GM23248 (cell line): ENCODE measurements around the gene ZNF667. TPM values are rescaled to one million over a fixed set of nuclear protein-coding genes. Genes with fewer than 3 reads are reported as not detected.

ENCODE experiments used
- DNase-seq: peaks from one replicate; pipeline ENCODE4 v3.0.0-alpha.2; 2015
- H2AFZ ChIP-seq: fragments of 200-600 bp; sonication (generic); 2 replicates; pipeline ENCODE4 v1.6.1; 2016; ENCODE audit warnings: antibody characterized with exemption
- H3F3A ChIP-seq: fragments of 200-600 bp; sonication (generic); 2 replicates; pipeline ENCODE4 v1.6.1; 2016; ENCODE audit warnings: mild to moderate bottlenecking, antibody characterized with exemption, mixed run types; ENCODE audit not compliant: insufficient read depth
- H3K27ac ChIP-seq: fragments of 200-600 bp; sonication (generic); 2 replicates; pipeline ENCODE4 v1.5.1; 2016; ENCODE audit warnings: mild to moderate bottlenecking
- H3K27me3 ChIP-seq: fragments of 200-600 bp; sonication (generic); replicated peaks from 2 replicates; pipeline ENCODE4 v1.6.1; 2016; ENCODE audit warnings: mild to moderate bottlenecking; ENCODE audit not compliant: insufficient read depth
- H3K36me3 ChIP-seq: fragments of 200-600 bp; sonication (generic); 2 replicates; pipeline ENCODE4 v1.6.1; 2016; ENCODE audit warnings: low read depth, mild to moderate bottlenecking
- H3K4me1 ChIP-seq: fragments of 200-600 bp; sonication (generic); 2 replicates; pipeline ENCODE4 v1.6.1; 2016; ENCODE audit warnings: mild to moderate bottlenecking; ENCODE audit not compliant: insufficient read depth
- H3K4me2 ChIP-seq: fragments of 200-600 bp; sonication (generic); one replicate; pipeline ENCODE4 v1.6.1; 2016; ENCODE audit warnings: mild to moderate bottlenecking; ENCODE audit not compliant: unreplicated experiment
- H3K4me3 ChIP-seq: fragments of 200-600 bp; sonication (generic); 2 replicates; pipeline ENCODE4 v1.5.1; 2016; ENCODE audit warnings: mild to moderate bottlenecking
- H3K79me2 ChIP-seq: fragments of 200-600 bp; sonication (generic); 2 replicates; pipeline ENCODE4 v1.6.1; 2016; ENCODE audit warnings: mild to moderate bottlenecking; ENCODE audit not compliant: insufficient read depth
- H3K9ac ChIP-seq: fragments of 200-600 bp; sonication (generic); 2 replicates; pipeline ENCODE4 v1.6.1; 2016; ENCODE audit warnings: mild to moderate bottlenecking
- H3K9me2 ChIP-seq: fragments of 200-600 bp; sonication (generic); 2 replicates; pipeline ENCODE4 v1.6.1; 2016; ENCODE audit warnings: mixed run types, mild to moderate bottlenecking, moderate library complexity; ENCODE audit not compliant: insufficient read depth
- H3K9me3 ChIP-seq: fragments of 200-600 bp; sonication (generic); one replicate; pipeline ENCODE4 v1.6.1; 2017; ENCODE audit warnings: low read depth
- H4K20me1 ChIP-seq: fragments of 200-600 bp; sonication (generic); 2 replicates; pipeline ENCODE4 v1.6.0; 2016; ENCODE audit not compliant: insufficient read depth
- EZH2 ChIP-seq: fragments of 200-600 bp; sonication (generic); IDR thresholded peaks from 2 replicates; pipeline ENCODE4 v1.6.1; 2018; ENCODE audit warnings: antibody characterized with exemption, mild to moderate bottlenecking; ENCODE audit not compliant: insufficient read depth, poor library complexity, severe bottlenecking
- EZH2phosphoT487 ChIP-seq: fragments of 200-600 bp; sonication (generic); IDR thresholded peaks from 2 replicates; pipeline ENCODE4 v1.6.1; 2018; ENCODE audit warnings: antibody characterized with exemption, moderate library complexity, mild to moderate bottlenecking, low read depth; ENCODE audit not compliant: insufficient read depth
- WGBS, 2 experiments: methylation state at CpG; one replicate each; pipeline ENCODE4 v1.1.6; 2015 to 2017; ENCODE audit warnings: low lambda C conversion rate in 2 of 2, low coverage in 1 of 2; ENCODE audit errors: missing lambda C conversion rate in 2 of 2; 5-methylcytosine and 5-hydroxymethylcytosine counted together
- in situ Hi-C: fragments of 300-500 bp; cut with MboI; formaldehyde crosslinking; loops from 2 replicates; pipeline ENCODE4 v1.15.0; 2020
- polyA plus RNA-seq: library from polyadenylated mRNA; unstranded; fragments of >200 nt; fragmentation: Nextera tagmentation; extraction: Ambion mirVana; gene quantifications from 2 replicates; pipeline ENCODE4 v1.2.1, GENCODE V29; 2016
- total RNA-seq: library from RNA; depleted of rRNA; stranded (reverse); fragments of >200 nt; shearing (Covaris generic); gene quantifications from 2 replicates; pipeline ENCODE4 v1.2.3, GENCODE V29; 2014

ZNF667 gene
- total and polyA plus RNA-seq, 2 experiments from 2014 or later = 5.6 to 8.4 TPM

- Histone ChIP-seq H3K9ac (no peak overlapping the region), H3K27ac (no peak overlapping the region), H3K36me3 (no peaks in the 10 kb centered on the region), H3K27me3 (no peaks in the 10 kb centered on the region), H3K4me3 (no peak overlapping the region), H2AFZ (no peak overlapping the region), H3K9me3 (no peaks in the 10 kb centered on the region), H4K20me1 (no peaks in the 10 kb centered on the region), H3K9me2 (no peaks in the 10 kb centered on the region), H3K79me2 (no peaks in the 10 kb centered on the region), H3K4me2 (no peak overlapping the region), H3F3A (no peaks in the 10 kb centered on the region), H3K4me1 (no peaks in the 10 kb centered on the region)
- DNase-seq = peak; percentile 42
- in situ Hi-C loops = no loop called here
- 86 to 87% methylated on average over 2 of the region's 2 CpGs for WGBS, 2 experiments
- TF ChIP-seq EZH2 (no peak), EZH2phosphoT487 (no peak)
Measured at GRCh38 chr19:56504581-56504980, 27.4 kb upstream of the ZNF667 start.

- no peaks in the 10 kb centered on the region for H3K27me3 ChIP-seq
- no peak overlapping the region for H3K4me2 ChIP-seq
- H2AFZ ChIP-seq = no peak overlapping the region
- H3K27ac ChIP-seq = no peak overlapping the region
- no peak overlapping the region for H3K4me3 ChIP-seq
- no peaks in the 10 kb centered on the region for H3K9me3 ChIP-seq
- no peaks in the 10 kb centered on the region for H3K9me2 ChIP-seq
- 82 to 86% methylated on average over 3 of the region's 3 CpGs for WGBS, 2 experiments
- H3F3A ChIP-seq = no peaks in the 10 kb centered on the region
- TF ChIP-seq EZH2 (no peak), EZH2phosphoT487 (no peak)
- peaks cover 81% of the 10 kb centered on the region for H3K79me2 ChIP-seq
- DNase-seq = peak; percentile 26
- no peaks in the 10 kb centered on the region for H4K20me1 ChIP-seq
- peaks cover 4% of the 10 kb centered on the region; the same call in 1 of the 2 replicates for H3K36me3 ChIP-seq
- H3K4me1 ChIP-seq = no peaks in the 10 kb centered on the region; the same call in 1 of the 2 replicates
- H3K9ac ChIP-seq = no peak overlapping the region
- in situ Hi-C loops = no loop called here
Measured at GRCh38 chr19:56491399-56491798, 14.3 kb upstream of the ZNF667 start.

- Histone ChIP-seq H3K9ac (peak overlapping the region; percentile 99), H3K27ac (peak overlapping the region; percentile 99), H3K9me2 (no peaks in the 10 kb centered on the region), H3K4me2 (peak overlapping the region; percentile 86), H3K4me3 (peak overlapping the region; percentile 82), H4K20me1 (no peaks in the 10 kb centered on the region), H3K36me3 (peaks cover 6% of the 10 kb centered on the region; the same call in 1 of the 2 replicates), H3F3A (no peaks in the 10 kb centered on the region), H3K9me3 (no peaks in the 10 kb centered on the region), H3K79me2 (peaks cover 84% of the 10 kb centered on the region), H3K4me1 (peaks cover 6% of the 10 kb centered on the region; the same call in 1 of the 2 replicates), H3K27me3 (no peaks in the 10 kb centered on the region), H2AFZ (peak overlapping the region; percentile 90)
- peak; percentile 98 for DNase-seq
- 1 to 2% methylated on average over 55 to 77 of the region's 80 CpGs for WGBS, 2 experiments
- in situ Hi-C loops = no loop called here
- TF ChIP-seq EZH2 (no peak), EZH2phosphoT487 (no peak)
Measured at GRCh38 chr19:56477429-56478338, 539 bp upstream of the ZNF667 start.

- Histone ChIP-seq H3K36me3 (peaks cover 20% of the 10 kb centered on the region; the same call in 1 of the 2 replicates), H3K9me3 (no peaks in the 10 kb centered on the region), H3F3A (no peaks in the 10 kb centered on the region), H3K9me2 (no peaks in the 10 kb centered on the region), H3K79me2 (peaks cover 73% of the 10 kb centered on the region), H3K27ac (peak overlapping the region; percentile 99), H3K4me2 (peak overlapping the region; percentile 86), H4K20me1 (no peaks in the 10 kb centered on the region), H2AFZ (no peak overlapping the region), H3K4me3 (peak overlapping the region; percentile 82), H3K9ac (peak overlapping the region; percentile 99), H3K4me1 (peaks cover 6% of the 10 kb centered on the region; the same call in 1 of the 2 replicates), H3K27me3 (no peaks in the 10 kb centered on the region)
- no peak for TF ChIP-seq EZH2phosphoT487
- no peak for TF ChIP-seq EZH2
- peak; percentile 6 for DNase-seq
- 83 to 87% methylated on average over 10 of the region's 10 CpGs for WGBS, 2 experiments
- in situ Hi-C loops = no loop called here
Measured at GRCh38 chr19:56476093-56476492, 1.1 kb downstream of the ZNF667 start.
